Measurements from ENCODE around the gene SLC22A23.

The SLC22A23 gene

DNA sequence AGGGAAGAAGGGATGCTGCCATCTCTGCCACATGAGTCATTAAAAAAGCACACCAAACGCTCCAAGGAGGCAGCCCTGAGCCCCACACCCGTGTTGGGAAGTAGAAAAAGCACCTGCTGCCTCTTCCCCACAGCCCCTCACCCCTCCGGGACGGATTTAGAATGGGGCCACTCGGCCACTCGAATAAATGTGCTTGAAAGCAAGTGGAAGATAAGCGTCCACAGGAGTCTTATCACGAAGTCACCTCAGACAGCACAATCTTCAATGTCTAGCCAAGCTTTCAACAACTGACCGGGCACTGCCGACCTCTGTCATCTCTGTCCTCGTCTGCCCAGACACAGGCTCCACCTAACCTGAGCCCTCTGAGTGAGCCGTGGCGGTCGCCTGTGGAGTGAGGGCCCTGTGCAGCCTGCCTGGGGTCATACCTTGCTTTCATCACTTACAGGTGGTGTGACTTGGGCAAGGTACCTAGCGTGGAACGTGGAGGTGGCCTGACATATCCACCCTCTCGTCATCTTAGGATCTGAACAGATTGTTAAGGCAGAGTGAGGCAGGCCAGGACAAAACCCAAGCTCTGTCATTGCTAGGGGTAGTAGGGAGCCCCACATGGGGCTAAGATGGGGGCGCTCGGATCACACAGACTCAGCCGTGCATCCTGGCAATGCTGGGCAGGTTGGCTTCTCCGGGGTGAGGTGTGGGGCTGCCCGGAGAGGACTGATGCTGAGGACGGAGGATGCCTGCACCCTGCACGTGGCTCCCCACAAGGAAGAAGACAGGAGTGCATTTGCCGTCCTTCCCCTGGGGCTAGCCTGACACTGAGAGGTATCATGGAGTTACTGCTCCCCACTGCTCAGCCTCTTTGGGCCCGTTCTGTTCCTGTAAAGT, 163.3 kb downstream of the SLC22A23 start:
- no peak for DNase-seq

DNA sequence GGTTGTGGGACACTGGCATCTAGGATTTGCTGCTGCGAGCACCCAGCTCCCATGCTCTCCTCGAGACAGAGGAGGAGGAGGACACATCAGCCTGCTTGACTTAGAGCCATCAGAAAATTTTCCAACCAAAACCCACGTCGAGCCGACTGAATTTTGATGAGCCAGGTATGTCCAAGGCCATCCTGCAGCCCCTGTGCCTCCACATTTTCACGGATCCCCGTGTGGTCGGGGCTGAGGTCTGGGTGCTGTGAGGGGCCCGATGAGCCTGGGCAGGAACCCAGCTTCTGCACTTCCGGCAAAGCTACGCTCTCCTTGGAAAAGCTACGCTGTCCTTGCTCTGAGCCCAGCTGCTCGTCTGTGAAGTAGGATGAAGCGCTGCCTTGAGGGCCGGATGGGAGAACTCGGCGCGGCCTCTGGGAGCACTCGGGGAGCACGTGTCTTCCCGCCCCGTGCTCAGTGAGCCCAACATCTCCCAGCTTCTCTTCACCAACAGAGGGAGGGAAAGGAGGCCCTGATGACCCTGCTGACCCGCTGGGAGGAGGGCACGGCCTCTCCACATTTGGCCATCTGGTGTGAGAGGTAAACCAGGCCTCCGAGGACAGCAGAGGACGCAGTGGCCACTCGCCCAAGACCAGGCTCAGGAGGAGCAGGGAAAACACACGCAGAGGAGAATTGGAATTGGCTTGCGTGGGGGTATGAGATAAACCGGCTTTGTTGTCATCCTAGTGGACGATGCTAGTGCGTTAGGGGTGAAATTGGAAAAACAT, 164.2 kb downstream of the SLC22A23 start:
- DNase-seq = no peak

GRCh38 chr6:3291987-3292386, 164.9 kb downstream of the SLC22A23 start:
- no peak for DNase-seq

- no peak for DNase-seq
Observed at GRCh38 chr6:3291346-3291745, 165.5 kb downstream of the SLC22A23 start.

- DNase-seq = no peak
Observed at GRCh38 chr6:3290931-3291211, 166.0 kb downstream of the SLC22A23 start.

DNA sequence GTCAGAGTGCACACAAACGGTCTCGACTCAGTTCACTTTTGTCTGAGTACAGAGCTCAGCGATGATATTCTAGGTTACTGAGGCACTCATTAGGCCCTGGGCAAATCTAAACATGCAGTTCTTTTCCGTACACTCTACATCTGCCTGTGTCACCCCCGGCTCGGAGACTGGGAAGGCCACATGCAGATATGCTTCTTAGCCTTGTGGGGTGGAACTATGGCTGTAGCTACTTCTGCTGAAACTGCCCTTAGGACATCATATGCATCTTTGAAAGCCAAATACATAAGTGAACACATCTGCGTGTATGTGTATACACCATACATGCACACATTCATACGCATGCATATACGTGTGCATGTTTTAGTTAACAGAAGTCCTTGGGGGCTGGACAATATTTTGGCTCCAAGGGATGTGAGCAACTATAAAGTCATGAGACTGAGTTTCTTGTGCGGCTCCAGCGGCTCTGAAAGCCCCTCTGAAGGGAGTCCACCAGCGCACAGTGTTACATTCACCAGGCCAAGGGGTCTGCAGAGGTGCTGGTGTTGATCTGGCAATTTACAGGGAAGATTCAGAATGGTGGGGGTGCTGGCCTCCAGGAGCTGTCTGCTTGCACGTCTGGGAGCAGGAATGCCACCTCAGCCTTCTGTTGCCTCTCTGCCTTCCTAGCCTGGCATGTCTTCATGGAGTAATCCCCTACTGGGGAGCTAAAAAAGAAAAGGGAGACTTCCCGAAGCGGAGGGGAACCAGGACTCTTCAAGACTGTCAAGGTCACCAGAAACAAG, 166.5 kb downstream of the SLC22A23 start:
- DNase-seq = no peak

GRCh38 chr6:3289664-3290055, 167.2 kb downstream of the SLC22A23 start:
- DNase-seq = no peak

DNA sequence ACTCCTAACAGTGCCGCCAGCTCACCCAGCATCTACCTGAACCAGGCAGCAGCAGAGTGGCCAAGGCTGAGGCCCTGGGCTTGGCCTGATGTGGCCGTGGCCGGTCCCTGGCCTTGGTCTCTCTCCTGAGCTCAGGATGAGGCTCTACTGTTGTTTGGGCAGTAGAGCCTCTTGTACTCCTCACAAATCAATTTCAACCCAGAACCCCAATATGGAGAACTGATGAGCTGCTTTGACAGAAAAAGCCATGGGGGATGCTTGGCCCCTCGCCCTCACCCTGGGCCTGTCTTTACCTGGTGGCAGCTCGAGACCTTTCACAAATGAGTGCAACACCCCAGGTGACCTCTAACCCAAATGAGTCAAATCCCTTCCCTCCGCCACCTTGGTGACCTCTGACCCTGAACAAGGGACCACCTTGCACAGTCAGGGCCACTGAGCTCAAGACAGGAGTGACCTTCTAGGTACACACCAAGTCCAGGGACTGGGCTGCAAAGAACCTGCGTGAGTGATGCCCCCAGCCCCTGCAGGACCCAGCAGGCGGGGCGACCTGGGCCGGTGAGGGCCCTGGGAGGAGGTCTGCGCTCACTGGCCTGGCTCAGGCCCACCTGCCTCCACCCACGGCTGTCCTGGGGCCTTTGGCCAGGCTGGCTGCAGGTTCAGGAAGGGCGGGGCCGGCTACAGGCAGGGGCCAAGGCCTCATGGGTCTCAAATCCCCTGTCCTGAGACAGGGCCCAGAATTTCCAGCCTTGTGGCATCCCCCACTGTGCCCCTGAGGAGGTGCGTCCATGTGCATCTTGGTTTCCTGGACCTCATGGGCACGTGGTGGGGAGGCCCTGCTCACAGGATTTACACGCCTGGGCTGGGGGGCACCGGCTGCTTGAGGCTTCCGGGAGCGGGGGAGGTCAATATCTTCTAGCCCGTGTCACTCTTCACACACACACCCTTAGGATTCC, 167.9 kb downstream of the SLC22A23 start:
- no peak for DNase-seq

- no peak for DNase-seq
Observed at GRCh38 chr6:3287976-3288707, 168.7 kb downstream of the SLC22A23 start.

- no peak for DNase-seq
Observed at GRCh38 chr6:3287308-3287707, 169.5 kb downstream of the SLC22A23 start.

DNA sequence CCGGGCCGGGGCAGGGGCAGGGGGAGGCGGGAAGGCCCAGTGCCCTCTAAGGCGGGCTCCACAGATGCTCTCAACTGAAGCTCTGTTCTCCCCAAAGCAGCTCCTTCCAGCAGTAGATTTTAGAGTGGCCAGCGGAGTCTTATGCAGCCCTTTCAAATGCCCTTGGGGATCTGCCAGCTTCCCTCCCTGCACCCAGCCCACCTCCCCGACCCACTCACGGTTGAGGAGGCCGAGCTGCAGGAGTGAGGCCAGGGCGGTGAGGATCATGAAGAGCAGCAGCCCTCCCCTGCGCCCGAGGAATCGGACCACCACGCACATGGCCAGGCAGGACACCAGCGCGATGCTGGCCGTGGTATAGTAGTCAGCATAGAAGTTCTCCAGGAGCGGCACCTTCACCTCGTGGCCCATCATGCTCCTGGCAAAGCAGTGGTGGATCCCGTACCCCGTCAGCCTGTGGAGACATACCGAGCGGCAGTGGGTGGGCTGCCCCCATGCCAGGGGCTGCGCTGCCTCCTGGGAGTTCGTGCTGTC, 170.1 kb downstream of the SLC22A23 start:
- no peak for DNase-seq

- DNase-seq = no peak
Observed at GRCh38 chr6:3285732-3286131, 171.1 kb downstream of the SLC22A23 start.

DNA sequence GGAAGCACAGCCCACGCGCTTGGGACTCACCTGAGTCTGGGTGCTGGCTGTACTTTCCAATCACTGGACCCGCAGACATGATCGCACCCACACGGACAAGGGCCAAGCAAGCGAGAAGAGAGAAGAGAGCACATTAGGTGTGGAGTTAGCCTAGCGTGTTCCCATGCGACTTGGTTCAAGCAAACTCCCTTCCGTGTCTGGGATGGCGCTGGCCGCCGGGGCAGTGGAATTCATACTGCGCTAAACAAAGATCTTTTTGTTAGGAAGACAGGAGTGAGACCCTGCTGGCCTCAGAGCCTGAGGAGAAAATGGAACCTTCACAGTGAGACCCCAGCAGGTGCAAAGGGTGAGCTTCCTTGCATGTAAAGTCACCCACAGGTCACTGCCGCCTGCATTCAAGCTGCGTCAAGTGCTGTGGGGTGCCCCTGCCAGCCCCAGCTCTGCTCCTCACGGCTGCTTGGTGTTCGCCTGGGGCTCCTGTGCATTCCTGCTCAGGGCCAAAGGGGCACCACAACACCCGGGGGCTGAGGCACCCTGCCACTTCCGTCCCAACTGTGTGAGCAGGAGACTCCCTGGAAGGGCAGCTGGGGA, 171.7 kb downstream of the SLC22A23 start:
- DNase-seq = no peak

GRCh38 chr6:3284436-3284876, 172.4 kb downstream of the SLC22A23 start:
- no peak for DNase-seq

DNA sequence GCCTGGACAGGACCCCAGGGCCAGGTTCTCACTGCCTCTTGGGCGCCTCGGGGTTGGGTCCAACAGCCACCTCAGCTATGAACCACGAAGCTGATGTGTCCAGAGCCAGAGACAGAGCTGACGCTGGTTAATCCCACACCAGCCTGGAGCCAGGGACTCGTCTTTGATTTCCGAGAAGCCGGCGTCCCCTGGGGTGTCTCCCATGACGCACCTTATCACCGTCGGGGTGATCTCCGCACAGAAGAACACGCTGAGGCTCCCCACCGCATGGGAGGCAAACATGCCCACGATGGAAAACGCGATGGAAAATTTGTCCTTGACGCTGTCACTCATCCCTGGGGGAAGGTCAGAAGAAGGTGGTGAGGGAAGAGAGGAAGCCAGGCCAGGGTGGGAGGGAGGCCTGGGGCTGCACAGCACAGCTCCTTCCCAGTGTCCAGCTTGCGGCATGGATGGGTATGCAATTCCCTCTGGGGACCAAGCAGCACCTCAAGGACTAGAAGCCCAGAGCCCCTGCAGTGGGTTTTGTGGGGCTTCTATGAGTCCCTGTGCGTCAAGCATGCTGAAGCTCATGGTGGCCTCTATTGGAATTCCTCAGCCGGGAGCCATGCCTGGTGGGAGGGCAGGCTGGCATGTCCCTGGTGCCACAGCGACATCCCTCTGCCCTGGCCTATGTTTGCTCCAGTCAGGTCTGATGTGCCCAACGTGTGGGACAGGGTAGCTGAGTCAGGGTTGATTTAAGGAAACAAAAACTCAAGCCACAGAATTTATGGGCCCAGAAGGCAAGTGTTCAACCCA, 173.0 kb downstream of the SLC22A23 start:
- no peak for DNase-seq

DNA sequence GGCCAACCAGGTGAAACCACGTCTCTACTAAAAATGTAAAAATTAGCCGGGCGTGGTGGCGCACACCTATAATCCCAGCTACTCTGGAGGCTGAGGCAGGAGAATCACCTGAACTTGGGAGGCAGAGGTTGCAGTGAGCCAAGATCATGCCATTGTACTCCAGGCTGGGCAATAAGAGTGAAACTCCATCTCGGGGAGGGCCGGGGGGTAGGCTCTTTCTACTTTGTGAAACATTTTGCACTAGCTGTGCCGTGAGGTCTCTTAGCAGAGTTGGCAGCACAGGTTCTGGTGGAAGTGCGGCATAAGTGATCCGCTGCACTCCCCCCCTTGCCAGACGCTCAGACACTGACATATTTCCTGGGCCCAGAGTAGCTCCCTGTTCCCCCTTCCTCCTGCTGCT, 173.6 kb downstream of the SLC22A23 start:
- DNase-seq = no peak

DNA sequence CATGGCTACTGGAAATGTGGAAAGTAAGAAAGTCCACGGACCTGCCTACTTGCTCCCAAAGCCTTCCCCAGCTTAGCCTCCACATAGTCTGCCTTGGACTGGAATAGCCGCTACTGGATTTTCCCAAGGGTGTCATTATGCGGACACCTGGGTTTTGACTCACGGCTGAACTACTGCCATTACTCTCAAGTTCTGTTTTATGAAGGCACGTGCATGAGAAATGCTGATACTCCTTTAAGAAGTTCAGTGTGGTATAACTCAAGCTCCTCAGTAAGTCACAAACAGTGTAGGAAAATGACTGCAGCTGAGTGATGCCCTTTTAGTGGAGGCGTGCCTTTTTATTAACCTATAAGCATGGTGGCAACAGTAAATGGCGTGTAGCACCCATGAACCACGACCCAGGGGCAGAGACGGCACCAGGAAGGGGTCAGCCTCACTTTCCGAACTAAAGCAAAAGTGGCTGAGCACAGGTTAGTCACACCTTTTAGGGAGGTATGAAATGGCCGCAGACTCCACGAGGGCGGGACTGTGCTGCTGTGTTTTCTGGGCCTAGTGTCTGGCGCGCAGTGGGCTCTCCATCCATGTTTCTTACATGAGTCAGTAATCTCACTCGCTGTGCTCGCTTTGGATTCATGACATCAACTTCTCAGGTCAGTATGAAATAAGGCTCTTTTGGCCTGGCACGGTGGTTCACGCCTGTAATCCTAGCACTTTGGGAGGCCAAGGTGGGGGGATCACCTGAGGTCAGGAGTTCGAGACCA, 174.2 kb downstream of the SLC22A23 start:
- DNase-seq = no peak

- DNase-seq = no peak
Observed at GRCh38 chr6:3281631-3282475, 175.0 kb downstream of the SLC22A23 start.
